Erythroblast (primary cell): ENCODE measurements around the gene TMEM151A.

Experiments
- GATA1 ChIP-seq: IDR thresholded peaks from 2 replicates; pipeline ENCODE4 v1.6.1; 2011; ENCODE audit warnings: low read depth, mild to moderate bottlenecking, control low read depth, low read length, moderate library complexity
- POLR2A ChIP-seq: IDR thresholded peaks from 2 replicates; pipeline ENCODE4 v1.6.1; 2011; ENCODE audit warnings: mild to moderate bottlenecking, low read length

GRCh38 chr11:66334605-66335442, 43.1 kb downstream of the TMEM151A start:
- TF ChIP-seq POLR2A = no peak
- TF ChIP-seq GATA1 = no peak
